Measurements from ENCODE around the gene MYL5.
"Not testable (repeated sequence)": the region's sequence is repeated elsewhere in the genome, so short reads cannot be mapped to it uniquely, and the experiment has no call there.

GRCh38 chr4:706083-706633 is 31.8 kb downstream of the MYL5 start:
- TF ChIP-seq EZH2 (IDR thresholded peaks at IDR 0.05; ENCODE audit: borderline replicate concordance, low read depth, low read length, severe bottlenecking); CTCF (IDR thresholded peaks at IDR 0.05; ENCODE audit: borderline replicate concordance, extremely low read depth, low read length, poor library complexity, severe bottlenecking): not testable (repeated sequence)
